HFFc6 (cell line): ENCODE measurements around the gene KLHL22. TPM values are rescaled to one million over a fixed set of nuclear protein-coding genes. Genes with fewer than 3 reads are reported as not detected.

Experiments used
- DNase-seq: peaks from one replicate; pipeline ENCODE4 v3.0.0-alpha.2; 2018
- H3K27ac Mint-ChIP-seq: 2 replicates; pipeline ENCODE4 v1.8.0; 2020; ENCODE audit warnings: mild to moderate bottlenecking, mixed read lengths
- H3K27me3 Mint-ChIP-seq: 2 replicates; pipeline ENCODE4 v1.8.0; 2021; ENCODE audit warnings: mild to moderate bottlenecking, moderate library complexity, mixed read lengths; ENCODE audit not compliant: insufficient read depth
- H3K36me3 Mint-ChIP-seq: 2 replicates; pipeline ENCODE4 v1.8.0; 2021; ENCODE audit warnings: low read depth, mixed read lengths
- H3K4me1 Mint-ChIP-seq: 2 replicates; pipeline ENCODE4 v1.8.0; 2020; ENCODE audit warnings: low read depth, mixed read lengths
- H3K4me3 Mint-ChIP-seq: 2 replicates; pipeline ENCODE4 v1.8.0; 2020; ENCODE audit warnings: mild to moderate bottlenecking, moderate library complexity, mixed read lengths
- H3K9me3 Mint-ChIP-seq: 2 replicates; pipeline ENCODE4 v1.8.0; 2020; ENCODE audit warnings: mild to moderate bottlenecking, mixed read lengths
- total RNA-seq, 6 experiments: library from RNA; stranded (reverse); fragmentation: NEBNext Ultra II Directional; extraction: Animal tissue kit (Norgen Biotek cat#: 25700); gene quantifications; 2 replicates in 1 of 6; 3 replicates in 5 of 6; pipeline ENCODE4 v1.2.3, GENCODE V29; 2021
- TF ChIP-seq, protein P1 (sequence below): fragments of 200-600 bp; sonication (generic); IDR thresholded peaks from 2 replicates; pipeline ENCODE4 v1.5.0; 2021; ENCODE audit warnings: antibody characterized with exemption, mild to moderate bottlenecking

The KLHL22 gene
- total RNA-seq, 6 experiments from 2014 or later: 19.2 to 25.5 (median 21.6) TPM

GRCh38 chr22:20408891-20409290, 86.7 kb downstream of the KLHL22 start:
- Mint-ChIP-seq H3K36me3 (0 out of 2 replicates have a peak, but pooled peaks cover 4% of the 10 kb centered on the region), H3K4me1 (peaks cover 6% of the 10 kb centered on the region; the same call in 1 of the 2 replicates), H3K9me3 (no peaks in the 10 kb centered on the region), H3K27me3 (no peaks in the 10 kb centered on the region; the same call in 1 of the 2 replicates), H3K4me3 (no peak overlapping the region), H3K27ac (no peak overlapping the region)
- DNase-seq: no peak
- TF ChIP-seq, protein P1, sequence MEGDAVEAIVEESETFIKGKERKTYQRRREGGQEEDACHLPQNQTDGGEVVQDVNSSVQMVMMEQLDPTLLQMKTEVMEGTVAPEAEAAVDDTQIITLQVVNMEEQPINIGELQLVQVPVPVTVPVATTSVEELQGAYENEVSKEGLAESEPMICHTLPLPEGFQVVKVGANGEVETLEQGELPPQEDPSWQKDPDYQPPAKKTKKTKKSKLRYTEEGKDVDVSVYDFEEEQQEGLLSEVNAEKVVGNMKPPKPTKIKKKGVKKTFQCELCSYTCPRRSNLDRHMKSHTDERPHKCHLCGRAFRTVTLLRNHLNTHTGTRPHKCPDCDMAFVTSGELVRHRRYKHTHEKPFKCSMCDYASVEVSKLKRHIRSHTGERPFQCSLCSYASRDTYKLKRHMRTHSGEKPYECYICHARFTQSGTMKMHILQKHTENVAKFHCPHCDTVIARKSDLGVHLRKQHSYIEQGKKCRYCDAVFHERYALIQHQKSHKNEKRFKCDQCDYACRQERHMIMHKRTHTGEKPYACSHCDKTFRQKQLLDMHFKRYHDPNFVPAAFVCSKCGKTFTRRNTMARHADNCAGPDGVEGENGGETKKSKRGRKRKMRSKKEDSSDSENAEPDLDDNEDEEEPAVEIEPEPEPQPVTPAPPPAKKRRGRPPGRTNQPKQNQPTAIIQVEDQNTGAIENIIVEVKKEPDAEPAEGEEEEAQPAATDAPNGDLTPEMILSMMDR: no peak

- Mint-ChIP-seq H3K27ac (no peak overlapping the region), H3K36me3 (peaks cover 4% of the 10 kb centered on the region; the same call in 1 of the 2 replicates), H3K4me1 (peaks cover 6% of the 10 kb centered on the region; the same call in 1 of the 2 replicates), H3K4me3 (no peak overlapping the region), H3K27me3 (no peaks in the 10 kb centered on the region; the same call in 1 of the 2 replicates), H3K9me3 (no peaks in the 10 kb centered on the region)
- TF ChIP-seq, protein P1: no peak
- DNase-seq: no peak
Observed at GRCh38 chr22:20407829-20408228, 87.8 kb downstream of the KLHL22 start.

- H3K4me1 Mint-ChIP-seq: no peaks in the 10 kb centered on the region; the same call in 1 of the 2 replicates
- H3K27ac Mint-ChIP-seq: no peak overlapping the region
- no peak overlapping the region for H3K4me3 Mint-ChIP-seq
- H3K9me3 Mint-ChIP-seq: no peaks in the 10 kb centered on the region
- peaks cover 4% of the 10 kb centered on the region; the same call in 1 of the 2 replicates for H3K36me3 Mint-ChIP-seq
- no peak for DNase-seq
- H3K27me3 Mint-ChIP-seq: no peaks in the 10 kb centered on the region
- TF ChIP-seq, protein P1: no peak
Observed at GRCh38 chr22:20406686-20407408, 88.7 kb downstream of the KLHL22 start.

DNA sequence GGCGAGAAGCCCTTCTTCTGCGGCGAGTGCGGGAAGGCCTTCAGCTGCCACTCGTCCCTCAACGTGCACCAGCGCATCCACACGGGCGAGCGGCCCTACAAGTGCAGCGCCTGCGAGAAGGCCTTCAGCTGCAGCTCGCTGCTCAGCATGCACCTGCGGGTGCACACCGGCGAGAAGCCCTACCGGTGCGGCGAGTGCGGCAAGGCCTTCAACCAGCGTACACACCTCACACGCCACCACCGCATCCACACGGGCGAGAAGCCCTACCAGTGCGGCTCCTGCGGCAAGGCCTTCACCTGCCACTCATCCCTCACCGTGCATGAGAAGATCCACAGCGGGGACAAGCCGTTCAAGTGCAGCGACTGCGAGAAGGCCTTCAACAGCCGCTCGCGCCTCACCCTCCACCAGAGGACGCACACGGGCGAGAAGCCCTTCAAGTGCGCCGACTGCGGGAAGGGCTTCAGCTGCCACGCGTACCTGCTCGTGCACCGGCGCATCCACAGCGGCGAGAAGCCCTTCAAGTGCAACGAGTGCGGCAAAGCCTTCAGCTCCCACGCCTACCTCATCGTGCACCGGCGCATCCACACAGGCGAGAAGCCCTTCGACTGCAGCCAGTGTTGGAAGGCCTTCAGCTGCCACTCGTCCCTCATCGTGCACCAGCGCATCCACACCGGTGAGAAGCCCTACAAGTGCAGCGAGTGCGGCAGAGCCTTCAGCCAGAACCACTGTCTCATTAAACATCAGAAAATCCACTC, 89.5 kb downstream of the KLHL22 start:
- peaks cover 4% of the 10 kb centered on the region; the same call in 1 of the 2 replicates for H3K36me3 Mint-ChIP-seq
- H3K4me1 Mint-ChIP-seq: no peaks in the 10 kb centered on the region; the same call in 1 of the 2 replicates
- no peak overlapping the region for H3K4me3 Mint-ChIP-seq
- DNase-seq: no peak
- TF ChIP-seq, protein P1: no peak
- no peaks in the 10 kb centered on the region for H3K27me3 Mint-ChIP-seq
- no peaks in the 10 kb centered on the region for H3K9me3 Mint-ChIP-seq
- no peak overlapping the region for H3K27ac Mint-ChIP-seq

GRCh38 chr22:20405291-20405930, 90.2 kb downstream of the KLHL22 start:
- TF ChIP-seq, protein P1: no peak
- Mint-ChIP-seq H3K36me3 (peaks cover 4% of the 10 kb centered on the region; the same call in 1 of the 2 replicates), H3K27me3 (no peaks in the 10 kb centered on the region), H3K4me3 (no peak overlapping the region), H3K27ac (no peak overlapping the region), H3K4me1 (no peaks in the 10 kb centered on the region; the same call in 1 of the 2 replicates), H3K9me3 (no peaks in the 10 kb centered on the region)
- no peak for DNase-seq
